A549 (cell line): Measurements from ENCODE around the gene WDR49. TPM values are rescaled to one million over a fixed set of nuclear protein-coding genes. Genes with fewer than 3 reads are reported as not detected.

Source experiments
- ATAC-seq, 2 experiments: fragments of 200-7000 bp in 1 of 2; fragments of >200 bp in 1 of 2; cut with Nextera tagmentation in 1 of 2; cut with Tn5 transposase in 1 of 2; 3 replicates each; pipeline versions ENCODE4 v1.8.0 to v1.9.1; 2018 to 2020; ENCODE audit warnings: mild to moderate bottlenecking in 1 of 2, moderate library complexity in 1 of 2
- CTCF ChIA-PET: fragments of 300-600 bp; sonication (Branson Sonifier 250); formaldehyde crosslinking; extraction: SDS; loops from one replicate; lab custom pipeline; 2021; ENCODE audit warnings: antibody characterized with exemption, inconsistent platforms; lab: Yijun Ruan, JAX
- POLR2A ChIA-PET: fragments of 350-600 bp; formaldehyde crosslinking; extraction: SDS; loops from one replicate; lab custom pipeline; 2021; ENCODE audit warnings: antibody characterized with exemption, inconsistent platforms; lab: Yijun Ruan, JAX
- DNase-seq, 2 experiments: peaks; one replicate each; pipeline versions ENCODE4 v3.0.0 to v3.0.0-alpha.2; 2011 to 2016; ENCODE audit warnings: low read depth in 1 of 2, low spot score in 1 of 2
- FAIRE-seq: peaks from 2 replicates; lab custom pipeline; 2011; peaks lifted over from hg19 to GRCh38; lab: Jason Lieb, UNC
- H3K27ac ChIP-seq, 2 experiments: fragments of >200 bp; sonication (Bioruptor Twin); formaldehyde crosslinking; 3 replicates each; pipeline ENCODE4 v1.5.1; 2016 to 2017
- H3K4me1 ChIP-seq: fragments of >200 bp; sonication (Bioruptor Twin); formaldehyde crosslinking; 3 replicates; pipeline ENCODE4 v1.6.1; 2016
- H3K4me2 ChIP-seq: fragments of >200 bp; sonication (Bioruptor Twin); formaldehyde crosslinking; 3 replicates; pipeline ENCODE4 v1.6.1; 2016
- H3K4me3 ChIP-seq: fragments of >200 bp; sonication (Bioruptor Twin); formaldehyde crosslinking; 3 replicates; pipeline ENCODE4 v1.5.1; 2016
- H3K9me3 ChIP-seq: fragments of >200 bp; sonication (Bioruptor Twin); formaldehyde crosslinking; 3 replicates; pipeline ENCODE4 v1.6.1; 2016
- CBX2 ChIP-seq: fragments of 200-600 bp; sonication (generic); IDR thresholded peaks from 2 replicates; pipeline ENCODE4 v1.6.1; 2016; ENCODE audit warnings: low read depth, mild to moderate bottlenecking, borderline replicate concordance
- CEBPB ChIP-seq, 2 experiments: fragments of >200 bp in 1 of 2; sonication (Bioruptor Twin) in 1 of 2; formaldehyde crosslinking in 1 of 2; IDR thresholded peaks; 2 replicates each; pipeline ENCODE4 v1.6.1; 2012 to 2016
- CHD2 ChIP-seq: fragments of 150-350 bp; IDR thresholded peaks from 2 replicates; pipeline ENCODE4 v1.6.1; 2014; ENCODE audit warnings: low read length; ENCODE audit not compliant: partially characterized antibody
- CTCF ChIP-seq: fragments of >200 bp; sonication (Bioruptor Twin); formaldehyde crosslinking; IDR thresholded peaks from 3 replicates; pipeline ENCODE4 v1.5.1; 2016
- EHF ChIP-seq: fragments of 250-450 bp; sonication (Bioruptor Pico); IDR thresholded peaks from 2 replicates; pipeline ENCODE4 v1.5.0; 2020; ENCODE audit warnings: mild to moderate bottlenecking
- EP300 ChIP-seq, 2 experiments: fragments of >200 bp; sonication (Bioruptor Twin); formaldehyde crosslinking; IDR thresholded peaks; 2 replicates in 1 of 2; 3 replicates in 1 of 2; pipeline ENCODE4 v1.6.1; 2016 to 2017
- FOSB ChIP-seq: fragments of 250-450 bp; sonication (Bioruptor Pico); IDR thresholded peaks from 2 replicates; pipeline ENCODE4 v1.5.0; 2020; ENCODE audit warnings: mild to moderate bottlenecking, moderate library complexity
- FOXS1 ChIP-seq: fragments of 250-450 bp; sonication (Bioruptor Pico); IDR thresholded peaks from 2 replicates; pipeline ENCODE4 v1.5.0; 2020; ENCODE audit warnings: mild to moderate bottlenecking, moderate library complexity
- GATA3 ChIP-seq: IDR thresholded peaks from 2 replicates; pipeline ENCODE4 v1.6.1; 2012; ENCODE audit warnings: borderline replicate concordance
- JUN ChIP-seq, 2 experiments: fragments of >200 bp; sonication (Bioruptor Twin); formaldehyde crosslinking; IDR thresholded peaks; 2 replicates in 1 of 2; 3 replicates in 1 of 2; pipeline ENCODE4 v1.6.1; 2016 to 2017
- JUNB ChIP-seq: fragments of >200 bp; sonication (Bioruptor Twin); formaldehyde crosslinking; IDR thresholded peaks from 2 replicates; pipeline ENCODE4 v1.6.1; 2016
- KDM5A ChIP-seq: fragments of 200-600 bp; sonication (generic); IDR thresholded peaks from 2 replicates; pipeline ENCODE4 v1.6.1; 2016; ENCODE audit warnings: antibody characterized with exemption, mild to moderate bottlenecking
- MYC ChIP-seq: IDR thresholded peaks from 2 replicates; pipeline ENCODE4 v1.6.1; 2012; ENCODE audit warnings: mild to moderate bottlenecking, inconsistent platforms, low read length, improper control_type of control experiment, borderline replicate concordance
- NR3C1 ChIP-seq: fragments of >200 bp; sonication (Bioruptor Twin); formaldehyde crosslinking; IDR thresholded peaks from 3 replicates; pipeline ENCODE4 v1.6.1; 2017
- POLR2AphosphoS2 ChIP-seq: conservative IDR thresholded peaks from 2 replicates; pipeline ENCODE4 v1.6.1; 2012; ENCODE audit warnings: low read length, improper control_type of control experiment, inconsistent platforms
- RFX5 ChIP-seq: fragments of 450-650 bp; IDR thresholded peaks from 2 replicates; pipeline ENCODE4 v1.7.1; 2014; ENCODE audit warnings: antibody characterized with exemption, mild to moderate bottlenecking, moderate library complexity
- SMC3 ChIP-seq: fragments of >200 bp; sonication (Bioruptor Twin); formaldehyde crosslinking; IDR thresholded peaks from 3 replicates; pipeline ENCODE4 v1.6.1; 2018; ENCODE audit warnings: inconsistent platforms
- SREBF2 ChIP-seq: fragments of 450-650 bp; IDR thresholded peaks from 2 replicates; pipeline ENCODE4 v1.6.1; 2014; ENCODE audit warnings: mild to moderate bottlenecking, moderate library complexity
- ZFP36 ChIP-seq: fragments of 450-650 bp; IDR thresholded peaks from 2 replicates; pipeline ENCODE4 v1.6.1; 2014; ENCODE audit warnings: borderline replicate concordance; ENCODE audit not compliant: partially characterized antibody
- ZNF302 ChIP-seq: fragments of 250-450 bp; sonication (Bioruptor Pico); IDR thresholded peaks from 2 replicates; pipeline ENCODE4 v1.9.0; 2021; ENCODE audit warnings: inconsistent platforms, mild to moderate bottlenecking, moderate library complexity
- WGBS: methylation state at CpG from one replicate; pipeline ENCODE4 v1.1.6; 2017; ENCODE audit errors: missing lambda C conversion rate; 5-methylcytosine and 5-hydroxymethylcytosine counted together
- polyA plus RNA-seq, 4 experiments: library from polyadenylated mRNA; depleted of rRNA in 3 of 4; stranded (reverse); fragments of >200 nt; fragmentation: RNase III in 1 of 4; extraction: RNeasy Plus Mini Kit Qiagen cat#74134 plus additional on column Dnase treatment in 1 of 4; gene quantifications; 2 replicates in 3 of 4; 3 replicates in 1 of 4; pipeline ENCODE4 v1.2.3, GENCODE V29; 2011 to 2017
- TF ChIP-seq, protein P1 (sequence below): fragments of 250-450 bp; sonication (Bioruptor Pico); IDR thresholded peaks from 2 replicates; pipeline ENCODE4 v1.5.0; 2021; ENCODE audit warnings: mild to moderate bottlenecking, moderate library complexity, borderline replicate concordance
- TF ChIP-seq, protein P2 (sequence below): fragments of 150-350 bp; IDR thresholded peaks from 2 replicates; pipeline ENCODE4 v1.6.1; 2014; ENCODE audit warnings: low read depth, mild to moderate bottlenecking, low read length
- TF ChIP-seq, protein P3 (sequence below): IDR thresholded peaks from 2 replicates; pipeline ENCODE4 v1.6.1; 2012

The WDR49 gene
- polyA plus RNA-seq, 2 of the 4 experiments (the other 2 are of a cell fraction), result not detected

DNA sequence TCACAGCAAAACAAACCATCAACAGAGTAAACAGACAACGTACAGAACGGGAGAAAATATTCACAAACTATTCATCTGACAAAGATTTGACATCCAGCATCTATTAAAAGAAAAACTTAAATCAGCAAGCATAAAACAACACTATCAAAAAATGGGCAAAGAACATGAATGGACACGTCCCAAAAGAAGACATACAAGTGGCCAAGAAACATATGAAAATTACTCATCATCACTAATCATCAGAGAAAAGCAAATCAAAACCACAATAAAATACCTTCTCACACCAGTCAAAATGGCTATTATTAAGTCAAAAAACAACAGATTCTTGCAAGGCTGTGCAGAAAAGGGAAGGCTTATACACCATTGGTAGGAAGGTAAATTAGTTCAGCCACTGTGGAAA is 166.2 kb downstream of the WDR49 start:
- CTCF ChIA-PET, result no interaction called here
- no peak for DNase-seq
- no peak overlapping the region for H3K4me3 ChIP-seq
- H3K4me1 ChIP-seq, result no peaks in the 10 kb centered on the region
- FAIRE-seq, result no peak
- 1% methylated on average over 3 of the region's 3 CpGs for whole genome bisulfite sequencing
- no peak for ATAC-seq
- no peaks in the 10 kb centered on the region for H3K9me3 ChIP-seq
- no peak overlapping the region for H3K4me2 ChIP-seq
- no peak for TF ChIP-seq CEBPB (IDR thresholded peaks at IDR 0.05)
- TF ChIP-seq NR3C1, result no peak
- TF ChIP-seq JUNB, result no peak
- no peak for TF ChIP-seq CBX2
- TF ChIP-seq, protein P1, sequence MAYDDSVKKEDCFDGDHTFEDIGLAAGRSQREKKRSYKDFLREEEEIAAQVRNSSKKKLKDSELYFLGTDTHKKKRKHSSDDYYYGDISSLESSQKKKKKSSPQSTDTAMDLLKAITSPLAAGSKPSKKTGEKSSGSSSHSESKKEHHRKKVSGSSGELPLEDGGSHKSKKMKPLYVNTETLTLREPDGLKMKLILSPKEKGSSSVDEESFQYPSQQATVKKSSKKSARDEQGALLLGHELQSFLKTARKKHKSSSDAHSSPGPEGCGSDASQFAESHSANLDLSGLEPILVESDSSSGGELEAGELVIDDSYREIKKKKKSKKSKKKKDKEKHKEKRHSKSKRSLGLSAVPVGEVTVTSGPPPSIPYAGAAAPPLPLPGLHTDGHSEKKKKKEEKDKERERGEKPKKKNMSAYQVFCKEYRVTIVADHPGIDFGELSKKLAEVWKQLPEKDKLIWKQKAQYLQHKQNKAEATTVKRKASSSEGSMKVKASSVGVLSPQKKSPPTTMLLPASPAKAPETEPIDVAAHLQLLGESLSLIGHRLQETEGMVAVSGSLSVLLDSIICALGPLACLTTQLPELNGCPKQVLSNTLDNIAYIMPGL (CRISPR knock-in tag), result no peak
- POLR2A ChIA-PET, result no interaction called here
- no peak overlapping the region for H3K27ac ChIP-seq

DNA sequence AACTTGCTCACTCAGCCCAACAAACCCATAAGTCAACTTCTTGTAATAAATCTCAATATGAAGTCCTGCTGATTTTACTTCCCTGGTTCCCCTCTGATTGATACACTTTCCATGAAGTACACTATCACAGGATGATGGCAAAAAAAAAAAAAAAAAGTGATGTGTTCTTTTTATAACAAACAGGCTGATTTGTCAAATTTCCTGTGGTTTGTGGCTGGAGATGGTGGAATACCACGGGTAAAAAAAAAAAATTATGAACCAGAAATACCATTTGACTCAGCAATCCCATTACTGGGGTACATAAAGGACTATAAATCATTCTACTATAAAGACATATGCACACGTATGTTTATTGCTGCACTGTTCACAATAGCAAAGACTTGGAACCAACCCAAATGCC is 169.2 kb downstream of the WDR49 start:
- Histone ChIP-seq H3K4me3 (no peak overlapping the region), H3K27ac (no peak overlapping the region), H3K4me1 (no peaks in the 10 kb centered on the region), H3K9me3 (no peaks in the 10 kb centered on the region), H3K4me2 (no peak overlapping the region)
- no peak for DNase-seq
- 12% methylated on average over 2 of the region's 2 CpGs for WGBS
- POLR2A ChIA-PET, result no interaction called here
- CTCF ChIA-PET, result no interaction called here
- TF ChIP-seq MYC (no peak), EHF (CRISPR knock-in tag) (no peak), FOSB (CRISPR knock-in tag) (no peak), GATA3 (no peak), SREBF2 (no peak)
- FAIRE-seq, result no peak
- ATAC-seq, result no peak

GRCh38 chr3:167483708-167484475 is 169.8 kb downstream of the WDR49 start:
- 46% methylated on average over 2 of the region's 2 CpGs for whole genome bisulfite sequencing
- no peaks in the 10 kb centered on the region for H3K9me3 ChIP-seq
- H3K27ac ChIP-seq, result no peak overlapping the region
- H3K4me3 ChIP-seq, result no peak overlapping the region
- ChIA-PET CTCF (no interaction called here), POLR2A (no interaction called here)
- no peaks in the 10 kb centered on the region for H3K4me1 ChIP-seq
- H3K4me2 ChIP-seq, result no peak overlapping the region
- ATAC-seq (no peak), DNase-seq (no peak), FAIRE-seq (no peak)
- no peak for TF ChIP-seq RFX5
- no peak for TF ChIP-seq ZFP36
- TF ChIP-seq ZNF302 (CRISPR knock-in tag), result no peak
- no peak for TF ChIP-seq KDM5A
- TF ChIP-seq EP300 (IDR thresholded peaks at IDR 0.05), result no peak
- TF ChIP-seq CTCF, result no peak

GRCh38 chr3:167481164-167481563 is 172.6 kb downstream of the WDR49 start:
- Histone ChIP-seq H3K4me1 (no peaks in the 10 kb centered on the region), H3K4me2 (no peak overlapping the region), H3K27ac (no peak overlapping the region), H3K9me3 (no peaks in the 10 kb centered on the region), H3K4me3 (no peak overlapping the region)
- TF ChIP-seq, protein P1 (CRISPR knock-in tag), result no peak
- TF ChIP-seq JUN (IDR thresholded peaks at IDR 0.05) (no peak), MYC (no peak), POLR2AphosphoS2 (no peak), CBX2 (no peak), SMC3 (no peak), CHD2 (no peak), EP300 (IDR thresholded peaks at IDR 0.05) (no peak), NR3C1 (no peak), FOXS1 (no peak)
- TF ChIP-seq, protein P2, sequence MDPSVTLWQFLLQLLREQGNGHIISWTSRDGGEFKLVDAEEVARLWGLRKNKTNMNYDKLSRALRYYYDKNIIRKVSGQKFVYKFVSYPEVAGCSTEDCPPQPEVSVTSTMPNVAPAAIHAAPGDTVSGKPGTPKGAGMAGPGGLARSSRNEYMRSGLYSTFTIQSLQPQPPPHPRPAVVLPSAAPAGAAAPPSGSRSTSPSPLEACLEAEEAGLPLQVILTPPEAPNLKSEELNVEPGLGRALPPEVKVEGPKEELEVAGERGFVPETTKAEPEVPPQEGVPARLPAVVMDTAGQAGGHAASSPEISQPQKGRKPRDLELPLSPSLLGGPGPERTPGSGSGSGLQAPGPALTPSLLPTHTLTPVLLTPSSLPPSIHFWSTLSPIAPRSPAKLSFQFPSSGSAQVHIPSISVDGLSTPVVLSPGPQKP, result no peak
- TF ChIP-seq, protein P3, sequence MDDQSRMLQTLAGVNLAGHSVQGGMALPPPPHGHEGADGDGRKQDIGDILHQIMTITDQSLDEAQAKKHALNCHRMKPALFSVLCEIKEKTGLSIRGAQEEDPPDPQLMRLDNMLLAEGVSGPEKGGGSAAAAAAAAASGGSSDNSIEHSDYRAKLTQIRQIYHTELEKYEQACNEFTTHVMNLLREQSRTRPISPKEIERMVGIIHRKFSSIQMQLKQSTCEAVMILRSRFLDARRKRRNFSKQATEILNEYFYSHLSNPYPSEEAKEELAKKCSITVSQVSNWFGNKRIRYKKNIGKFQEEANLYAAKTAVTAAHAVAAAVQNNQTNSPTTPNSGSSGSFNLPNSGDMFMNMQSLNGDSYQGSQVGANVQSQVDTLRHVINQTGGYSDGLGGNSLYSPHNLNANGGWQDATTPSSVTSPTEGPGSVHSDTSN, result no peak
- no peak for FAIRE-seq
- ChIA-PET CTCF (no interaction called here), POLR2A (no interaction called here)
- no peak for ATAC-seq
- no peak for DNase-seq
